Heart left ventricle (tissue), 16 donors: ENCODE results near the gene SCG5. TPM values are rescaled to one million over a fixed set of nuclear protein-coding genes. Genes with fewer than 3 reads are reported as not detected.

Experiments
- ATAC-seq, 4 donors: fragments of 200-7000 bp; cut with Tn5 transposase; one replicate each; pipeline ENCODE4 v1.9.1; 2020 to 2022; ENCODE audit warnings: moderate library complexity in 4 of 4, mild to moderate bottlenecking in 3 of 4, moderate number of reproducible peaks in 1 of 4
- DNase-seq, 5 donors: peaks; one replicate each; pipeline ENCODE4 v3.0.0-alpha.2; 2020
- H3K27ac ChIP-seq, 12 donors: fragments of 200-600 bp; sonication (generic) in 4 of 12; one replicate each; pipeline versions ENCODE4 v1.5.0 to v1.8.0; 2016 to 2022; ENCODE audit warnings: mild to moderate bottlenecking in 2 of 12
- H3K27me3 ChIP-seq, 9 donors: fragments of 200-600 bp; sonication (generic) in 2 of 9; one replicate each; pipeline versions ENCODE4 v1.5.1 to v1.8.0; 2016 to 2022; ENCODE audit warnings: mild to moderate bottlenecking in 3 of 9
- H3K36me3 ChIP-seq, 9 donors: fragments of 200-600 bp; sonication (generic) in 2 of 9; one replicate each; pipeline versions ENCODE4 v1.5.0 to v1.8.0; 2018 to 2022; ENCODE audit warnings: mild to moderate bottlenecking in 2 of 9
- H3K4me1 ChIP-seq, 12 donors: fragments of 200-600 bp; sonication (generic) in 4 of 12; one replicate each; pipeline versions ENCODE4 v1.5.0 to v1.8.0; 2016 to 2022; ENCODE audit warnings: mild to moderate bottlenecking in 3 of 12
- H3K4me3 ChIP-seq, 12 donors: fragments of 200-600 bp; sonication (generic) in 4 of 12; one replicate each; pipeline versions ENCODE4 v1.5.0 to v1.8.0; 2017 to 2022; ENCODE audit warnings: mild to moderate bottlenecking in 9 of 12, moderate library complexity in 4 of 12
- H3K9me3 ChIP-seq, 12 donors: fragments of 200-600 bp; sonication (generic) in 4 of 12; one replicate each; pipeline versions ENCODE4 v1.5.0 to v1.8.0; 2016 to 2022; ENCODE audit warnings: mild to moderate bottlenecking in 1 of 12
- POLR2A ChIP-seq, 2 donors: fragments of 450-650 bp; IDR thresholded peaks; one replicate each; pipeline ENCODE4 v1.6.1; 2017; ENCODE audit warnings: antibody characterized with exemption in 2 of 2, mild to moderate bottlenecking in 2 of 2, moderate library complexity in 2 of 2
- WGBS, 4 donors: extraction: QIAGEN DNeasy Blood & Tissue Kit in 2 of 4; methylation state at CpG; one replicate each; pipeline versions ENCODE4 v1.1.5 to v1.1.7; 2013 to 2018; 5-methylcytosine and 5-hydroxymethylcytosine counted together
- intact Hi-C, 10 donors: fragments of 100-400 bp; cut with DNase I; formaldehyde crosslinking; loops; one replicate each; pipeline versions ENCODE4 v1.11.1 to v1.14.2; 2022
- polyA plus RNA-seq, 2 donors: library from polyadenylated mRNA; stranded (reverse); fragments of 200-250 nt; gene quantifications; one replicate each; pipeline ENCODE4 v1.2.3, GENCODE V29; 2013
- total RNA-seq, 9 donors: library from RNA; depleted of rRNA in 2 of 9; stranded (reverse); fragments of >200 nt in 2 of 9; fragmentation: NEBNext Ultra II Directional in 3 of 9; extraction: Animal tissue kit (Norgen Biotek cat#: 25700) in 3 of 9; gene quantifications; one replicate each; pipeline versions ENCODE4 v1.1.0 to v1.2.4, GENCODE V29; 2016 to 2023
- TF ChIP-seq, protein P1 (sequence below), 12 donors: fragments of 200-600 bp; sonication (generic) in 4 of 12; IDR thresholded peaks; one replicate each; pipeline versions ENCODE4 v1.5.0 to v1.8.0; 2018 to 2022; ENCODE audit warnings: antibody characterized with exemption in 12 of 12, mild to moderate bottlenecking in 5 of 12
- donor health status: ischemic (EF 13 %, LVEDD 7.1; RV severe dilation, severe dysfunction).
- donor health status: healthy with polysubstance abuse.
- donor health status: DM: no; HTN: yes; CAD: no.
- donor health status: DM: no; HTN: no; CAD: no.
- donor health status: ischemic (EF 25% LVEDD 6.9; RV normal size, moderate dysfunction).
- donor health status: ischemic (EF 25% LVEDD 5.7; RV mildly dilated, moderate dysfunction).
- donor health status: healthy.
- donor health status: DM: yes; HTN: yes; CAD: no.
- donor health status: ischemic (EF 35%, LVEDD 5.7; RV mildly dilated, moderate dysfunction).
- donor health status: nonischemic (EF 11% LVEDD 7.7; RV severe dilation, severe dysfunction).
- donor health status: DM: yes; HTN: yes; CAD: no.
- donor health status: PGD.
- donor health status: ischemic (EF 29% LVEDD 5.4; RV normal size, mild dysfunction).
- donor health status: nonischemic (EF 23%, LVEDD 6.1; RV moderate dilation, normal function).

Gene SCG5
- total and polyA plus RNA-seq, 11 donors, result 0.54 to 5.3 (median 0.84) TPM; not detected in 7

GRCh38 chr15:32670623-32671022, 29.1 kb downstream of the SCG5 start:
- intact Hi-C loops, result loop anchor here in 1 of 10 donors (10.0 kb wide), 1 partner anchor 124 kb away; no protein-coding TSS in a partner anchor
- ATAC-seq, result no peak
- Histone ChIP-seq H3K27me3 (no peaks in the 10 kb centered on the region), H3K27ac (no peak overlapping the region), H3K4me3 (no peak overlapping the region), H3K4me1 (no peaks in the 10 kb centered on the region), H3K36me3 (no peaks in the 10 kb centered on the region), H3K9me3 (no peaks in the 10 kb centered on the region)
- DNase-seq, result no peak
- 80 to 87% (median 83%) methylated on average over 3 of the region's 3 CpGs for WGBS, 4 donors
- TF ChIP-seq, protein P1, sequence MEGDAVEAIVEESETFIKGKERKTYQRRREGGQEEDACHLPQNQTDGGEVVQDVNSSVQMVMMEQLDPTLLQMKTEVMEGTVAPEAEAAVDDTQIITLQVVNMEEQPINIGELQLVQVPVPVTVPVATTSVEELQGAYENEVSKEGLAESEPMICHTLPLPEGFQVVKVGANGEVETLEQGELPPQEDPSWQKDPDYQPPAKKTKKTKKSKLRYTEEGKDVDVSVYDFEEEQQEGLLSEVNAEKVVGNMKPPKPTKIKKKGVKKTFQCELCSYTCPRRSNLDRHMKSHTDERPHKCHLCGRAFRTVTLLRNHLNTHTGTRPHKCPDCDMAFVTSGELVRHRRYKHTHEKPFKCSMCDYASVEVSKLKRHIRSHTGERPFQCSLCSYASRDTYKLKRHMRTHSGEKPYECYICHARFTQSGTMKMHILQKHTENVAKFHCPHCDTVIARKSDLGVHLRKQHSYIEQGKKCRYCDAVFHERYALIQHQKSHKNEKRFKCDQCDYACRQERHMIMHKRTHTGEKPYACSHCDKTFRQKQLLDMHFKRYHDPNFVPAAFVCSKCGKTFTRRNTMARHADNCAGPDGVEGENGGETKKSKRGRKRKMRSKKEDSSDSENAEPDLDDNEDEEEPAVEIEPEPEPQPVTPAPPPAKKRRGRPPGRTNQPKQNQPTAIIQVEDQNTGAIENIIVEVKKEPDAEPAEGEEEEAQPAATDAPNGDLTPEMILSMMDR (IDR thresholded peaks at IDR 0.05), result no peak
- TF ChIP-seq POLR2A (IDR thresholded peaks at IDR 0.05), result no peak

GRCh38 chr15:32671339-32672325, 30.1 kb downstream of the SCG5 start:
- ATAC-seq (no peak), DNase-seq (no peak)
- H3K27ac ChIP-seq, result no peak overlapping the region
- H3K36me3 ChIP-seq, result no peaks in the 10 kb centered on the region
- no peaks in the 10 kb centered on the region for H3K27me3 ChIP-seq
- no peak overlapping the region for H3K4me3 ChIP-seq
- H3K9me3 ChIP-seq, result no peaks in the 10 kb centered on the region
- no peaks in the 10 kb centered on the region for H3K4me1 ChIP-seq
- intact Hi-C loops, result loop anchor here in 1 of 10 donors (10.0 kb wide), 1 partner anchor 123 kb away; no protein-coding TSS in a partner anchor
- TF ChIP-seq POLR2A (IDR thresholded peaks at IDR 0.05), result no peak
- TF ChIP-seq, protein P1 (IDR thresholded peaks at IDR 0.05), result no peak
- WGBS, 4 donors, result 87 to 89% (median 88%) methylated on average over 28 to 29 of the region's 29 CpGs

GRCh38 chr15:32674681-32675080, 33.2 kb downstream of the SCG5 start:
- no peaks in the 10 kb centered on the region for H3K27me3 ChIP-seq
- TF ChIP-seq, protein P1 (IDR thresholded peaks at IDR 0.05), result no peak
- TF ChIP-seq POLR2A (IDR thresholded peaks at IDR 0.05), result no peak
- no peak overlapping the region for H3K4me3 ChIP-seq
- WGBS, 4 donors, result 91 to 97% (median 94%) methylated on average over 2 of the region's 2 CpGs
- DNase-seq (no peak), ATAC-seq (no peak)
- no peaks in the 10 kb centered on the region for H3K36me3 ChIP-seq
- no peak overlapping the region for H3K27ac ChIP-seq
- H3K9me3 ChIP-seq, result no peaks in the 10 kb centered on the region
- intact Hi-C loops, result loop anchor here in 1 of 10 donors (10.0 kb wide), 1 partner anchor 120 kb away; no protein-coding TSS in a partner anchor
- H3K4me1 ChIP-seq, result no peaks in the 10 kb centered on the region

DNA sequence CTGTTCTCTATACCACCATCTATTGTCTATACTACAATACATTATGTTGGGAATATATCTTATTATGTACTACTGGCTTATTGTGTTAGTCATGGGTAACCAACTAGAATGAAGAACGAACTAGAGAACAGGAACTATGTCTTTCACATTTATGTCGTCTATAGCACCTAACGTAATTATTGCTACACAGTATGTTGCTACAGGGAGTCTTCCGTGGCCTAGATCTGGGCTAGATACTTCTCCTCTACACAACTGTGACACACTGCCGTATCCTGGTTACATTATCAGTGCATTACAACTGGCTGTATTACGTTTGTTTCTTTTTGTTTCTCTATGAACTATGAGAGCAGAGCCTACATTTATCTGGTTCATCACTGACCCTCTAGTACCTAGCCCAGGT, 34.0 kb downstream of the SCG5 start:
- no peaks in the 10 kb centered on the region for H3K4me1 ChIP-seq
- no peaks in the 10 kb centered on the region for H3K27me3 ChIP-seq
- no peak overlapping the region for H3K4me3 ChIP-seq
- no peaks in the 10 kb centered on the region for H3K9me3 ChIP-seq
- intact Hi-C loops, result loop anchor here in 1 of 10 donors (10.0 kb wide), 1 partner anchor 119 kb away; no protein-coding TSS in a partner anchor
- no peak overlapping the region for H3K27ac ChIP-seq
- 55 to 76% (median 74%) methylated on average over 6 of the region's 6 CpGs for WGBS, 4 donors
- H3K36me3 ChIP-seq, result no peaks in the 10 kb centered on the region
- TF ChIP-seq, protein P1 (IDR thresholded peaks at IDR 0.05), result no peak
- TF ChIP-seq POLR2A (IDR thresholded peaks at IDR 0.05), result no peak
- ATAC-seq (peak in 1 of 4 donors; percentile 45), DNase-seq (no peak)
